SU-DHL-6 (cell line): Measurements from ENCODE around the gene IGF2BP3.

ENCODE experiments used
- CTCF ChIP-seq: fragments of 200-600 bp; sonication (generic); IDR thresholded peaks from one replicate; pipeline ENCODE4 v1.5.1; 2017; ENCODE audit warnings: antibody characterized with exemption, mild to moderate bottlenecking, low read length, moderate library complexity; ENCODE audit not compliant: insufficient read depth, poor library complexity, severe bottlenecking
- EZH2phosphoT487 ChIP-seq: fragments of 200-600 bp; sonication (generic), shearing (Covaris generic); conservative IDR thresholded peaks from 2 replicates; pipeline ENCODE4 v1.6.1; 2018; ENCODE audit warnings: mild to moderate bottlenecking, antibody characterized with exemption, low read length, moderate library complexity, mixed read lengths

- TF ChIP-seq CTCF: no peak
- no peak for TF ChIP-seq EZH2phosphoT487
Measured at GRCh38 chr7:23477157-23477499, 6.8 kb upstream of the IGF2BP3 start.
